DOHH2 (cell line): ENCODE data around the gene COPS9.

Experiments used
- H3F3A ChIP-seq: fragments of 200-600 bp; sonication (generic), shearing (Covaris generic); 2 replicates; pipeline ENCODE4 v1.6.0; 2016; ENCODE audit warnings: antibody characterized with exemption, mild to moderate bottlenecking; ENCODE audit not compliant: control insufficient read depth, insufficient read depth
- H3K27ac ChIP-seq: fragments of 200-600 bp; sonication (generic); 2 replicates; pipeline ENCODE4 v1.5.1; 2014; ENCODE audit warnings: low read depth, mild to moderate bottlenecking, low read length, moderate library complexity
- H3K27me3 ChIP-seq: fragments of 200-600 bp; sonication (generic); 2 replicates; pipeline ENCODE4 v1.6.1; 2014; ENCODE audit warnings: mild to moderate bottlenecking, low read length, mixed read lengths; ENCODE audit not compliant: control insufficient read depth
- H3K36me3 ChIP-seq: fragments of 200-600 bp; sonication (generic); 2 replicates; pipeline ENCODE4 v1.6.1; 2014; ENCODE audit warnings: mild to moderate bottlenecking, low read length, moderate library complexity, mixed read lengths; ENCODE audit not compliant: control insufficient read depth
- H3K4me1 ChIP-seq: fragments of 200-600 bp; sonication (generic); 2 replicates; pipeline ENCODE4 v1.6.1; 2014; ENCODE audit warnings: mild to moderate bottlenecking, low read length, mixed read lengths; ENCODE audit not compliant: control insufficient read depth
- H3K4me2 ChIP-seq: fragments of 200-600 bp; sonication (generic); 2 replicates; pipeline ENCODE4 v1.6.0; 2014; ENCODE audit warnings: mild to moderate bottlenecking, low read length, moderate library complexity
- H3K4me3 ChIP-seq: fragments of 200-600 bp; sonication (generic); 2 replicates; pipeline ENCODE4 v1.5.1; 2014; ENCODE audit warnings: mild to moderate bottlenecking, low read length, mixed read lengths
- H3K79me2 ChIP-seq: fragments of 200-600 bp; sonication (generic); 2 replicates; pipeline ENCODE4 v1.6.1; 2014; ENCODE audit warnings: mild to moderate bottlenecking, low read length, mixed read lengths; ENCODE audit not compliant: control insufficient read depth
- H3K9me2 ChIP-seq: fragments of 200-600 bp; sonication (generic); replicated peaks from 2 replicates; pipeline ENCODE4 v1.6.1; 2014; ENCODE audit warnings: mild to moderate bottlenecking, low read length, mixed read lengths; ENCODE audit not compliant: control insufficient read depth
- H3K9me3 ChIP-seq: fragments of 200-600 bp; sonication (generic); 2 replicates; pipeline ENCODE4 v1.6.1; 2014; ENCODE audit warnings: antibody characterized with exemption, low read length, mixed read lengths; ENCODE audit not compliant: control insufficient read depth, insufficient read depth
- H4K20me1 ChIP-seq: fragments of 200-600 bp; sonication (generic); 2 replicates; pipeline ENCODE4 v1.6.0; 2014; ENCODE audit warnings: low read depth, mild to moderate bottlenecking, antibody characterized with exemption, low read length, moderate library complexity; ENCODE audit not compliant: control insufficient read depth, insufficient read depth
- CTCF ChIP-seq: fragments of 200-600 bp; sonication (generic); IDR thresholded peaks from one replicate; pipeline ENCODE4 v1.5.1; 2014; ENCODE audit warnings: antibody characterized with exemption, mild to moderate bottlenecking, low read depth, low read length; ENCODE audit not compliant: poor library complexity, severe bottlenecking
- EZH2phosphoT487 ChIP-seq: fragments of 200-600 bp; sonication (generic); IDR thresholded peaks from 2 replicates; pipeline ENCODE4 v1.6.1; 2017; ENCODE audit warnings: borderline replicate concordance, mild to moderate bottlenecking, antibody characterized with exemption, low read length, moderate library complexity, mixed read lengths

The COPS9 gene

DNA sequence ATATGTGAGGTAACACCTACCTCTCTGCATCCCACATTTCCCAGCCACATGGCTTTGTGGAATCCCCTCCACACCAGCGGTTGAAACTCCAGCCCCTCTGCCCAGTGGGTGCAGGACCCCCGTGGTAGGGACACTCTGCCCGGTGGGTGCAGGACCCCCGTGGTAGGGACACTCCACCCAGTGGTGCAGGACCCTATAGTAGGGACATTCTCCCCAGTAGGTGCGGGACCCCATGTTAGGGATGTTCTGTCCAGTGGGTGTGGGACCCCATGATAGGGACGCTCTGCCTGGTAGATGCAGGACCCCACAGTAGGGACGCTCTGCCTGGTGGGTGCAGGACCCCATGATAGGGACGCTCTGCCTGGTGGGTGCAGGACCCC lies 11.5 kb downstream of the COPS9 start:
- no peak overlapping the region for H3K27ac ChIP-seq
- H4K20me1 ChIP-seq = peaks cover 4% of the 10 kb centered on the region; the same call in 1 of the 2 replicates
- no peaks in the 10 kb centered on the region for H3K9me2 ChIP-seq
- peaks cover 21% of the 10 kb centered on the region for H3K36me3 ChIP-seq
- no peak overlapping the region for H3K4me2 ChIP-seq
- no peak for TF ChIP-seq EZH2phosphoT487
- no peak for TF ChIP-seq CTCF
- no peaks in the 10 kb centered on the region for H3K9me3 ChIP-seq
- no peaks in the 10 kb centered on the region for H3F3A ChIP-seq
- H3K79me2 ChIP-seq = no peaks in the 10 kb centered on the region
- peaks cover 8% of the 10 kb centered on the region for H3K4me1 ChIP-seq
- 0 out of 2 replicates have a peak, but pooled peaks cover 3% of the 10 kb centered on the region for H3K27me3 ChIP-seq
- H3K4me3 ChIP-seq = no peak overlapping the region

DNA sequence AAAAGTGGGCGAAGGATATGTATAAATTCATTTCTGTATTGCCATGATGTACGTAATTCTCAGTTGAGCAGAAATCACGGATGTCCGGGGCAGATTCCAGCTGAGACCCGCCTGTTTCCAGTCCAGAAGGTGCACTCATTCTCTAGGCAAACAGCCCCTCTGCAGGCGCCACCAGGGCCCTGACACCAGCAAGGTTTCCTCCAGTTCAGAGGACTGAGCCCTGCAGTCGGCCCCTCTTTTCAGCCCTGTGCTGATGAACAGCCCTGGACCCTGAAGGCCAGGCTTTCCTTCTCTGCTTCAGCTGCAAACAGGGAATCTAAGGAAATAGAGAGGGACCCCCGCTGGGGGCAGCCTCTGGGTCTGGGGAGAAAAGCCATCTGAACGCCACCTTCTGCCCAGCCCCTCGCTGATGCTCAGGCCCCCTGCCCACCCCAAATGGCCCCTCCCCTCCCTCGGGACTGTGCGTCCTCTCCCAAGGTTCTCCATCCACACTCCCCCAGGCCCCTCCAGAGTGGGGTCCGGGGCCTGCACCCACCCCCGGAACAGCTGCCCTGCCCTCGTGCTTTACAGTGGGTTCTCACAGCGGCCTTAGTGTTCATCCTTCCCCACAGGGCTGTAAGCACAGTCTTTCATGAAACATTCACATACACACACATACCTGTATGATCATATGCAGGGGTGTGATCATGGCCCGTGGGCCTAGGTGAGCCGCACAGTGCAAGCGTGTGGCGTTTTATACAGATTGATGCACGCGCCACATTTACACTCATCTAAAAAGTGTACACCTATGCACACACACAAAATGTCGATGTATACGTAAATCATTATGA lies 12.1 kb downstream of the COPS9 start:
- no peaks in the 10 kb centered on the region for H3F3A ChIP-seq
- H3K27ac ChIP-seq = no peak overlapping the region
- H3K79me2 ChIP-seq = no peaks in the 10 kb centered on the region
- no peaks in the 10 kb centered on the region for H3K9me2 ChIP-seq
- H3K27me3 ChIP-seq = 0 out of 2 replicates have a peak, but pooled peaks cover 3% of the 10 kb centered on the region
- peaks cover 8% of the 10 kb centered on the region for H3K4me1 ChIP-seq
- no peak overlapping the region for H3K4me2 ChIP-seq
- H3K9me3 ChIP-seq = no peaks in the 10 kb centered on the region
- TF ChIP-seq EZH2phosphoT487 = no peak
- no peak for TF ChIP-seq CTCF
- H4K20me1 ChIP-seq = no peaks in the 10 kb centered on the region
- H3K36me3 ChIP-seq = peaks cover 18% of the 10 kb centered on the region; the same call in 1 of the 2 replicates
- no peak overlapping the region for H3K4me3 ChIP-seq

DNA sequence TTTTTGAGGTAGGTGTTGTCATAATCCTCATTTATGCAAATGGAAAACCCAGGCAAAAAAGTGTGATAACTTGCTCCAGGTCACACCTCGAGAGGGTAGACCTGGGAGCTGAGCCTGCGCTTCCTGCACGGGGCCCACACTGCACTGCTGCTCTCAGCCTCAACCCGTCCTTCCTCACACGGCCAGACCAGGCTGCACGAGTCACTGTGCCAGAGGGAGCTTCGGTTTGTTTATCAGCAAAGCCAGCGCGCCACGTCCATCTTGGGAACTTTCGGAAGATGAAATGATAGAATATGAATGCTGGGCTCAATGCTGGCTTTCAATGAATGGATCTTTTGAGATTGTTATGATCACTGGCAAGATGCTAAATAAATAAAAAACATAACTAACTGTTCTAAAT lies 14.4 kb downstream of the COPS9 start:
- Histone ChIP-seq H3K27ac (no peak overlapping the region), H3K9me3 (no peaks in the 10 kb centered on the region), H3K4me3 (no peak overlapping the region), H3F3A (no peaks in the 10 kb centered on the region), H3K4me2 (no peak overlapping the region), H3K36me3 (peaks cover 4% of the 10 kb centered on the region; the same call in 1 of the 2 replicates), H3K27me3 (peaks cover 3% of the 10 kb centered on the region; the same call in 1 of the 2 replicates), H3K9me2 (no peaks in the 10 kb centered on the region), H3K79me2 (no peaks in the 10 kb centered on the region), H4K20me1 (no peaks in the 10 kb centered on the region), H3K4me1 (peaks cover 8% of the 10 kb centered on the region)
- TF ChIP-seq CTCF = no peak
- no peak for TF ChIP-seq EZH2phosphoT487
